ENCODE data around the gene NME9.

GRCh38 chr3:138347960-138348753, 18.5 kb upstream of the NME9 start, which contains the start of gene MRAS:
- TF ChIP-seq CTCF (conservative IDR thresholded peaks at IDR 0.05; ENCODE audit: low read depth, low read length) (peak; percentile 50), RFX5 (IDR thresholded peaks at IDR 0.05; ENCODE audit: low read depth, low read length) (no peak), ELK1 (IDR thresholded peaks at IDR 0.05; ENCODE audit: borderline replicate concordance, low read depth, low read length) (no peak), MAZ (IDR thresholded peaks at IDR 0.05; ENCODE audit: borderline replicate concordance, low read depth, low read length) (peak; percentile 78; the same call in 1 of the 2 replicates), FOS (IDR thresholded peaks at IDR 0.05; ENCODE audit: low read depth, low read length) (no peak), USF2 (IDR thresholded peaks at IDR 0.05; ENCODE audit: low read depth, low read length) (no peak), SMC3 (IDR thresholded peaks at IDR 0.05; ENCODE audit: low read depth, low read length) (peak; percentile 26; the same call in 1 of the 2 replicates)

Data from IMR-90 (cell line).